ENCODE data around the gene NCAN. TPM values are rescaled to one million over a fixed set of nuclear protein-coding genes. Genes with fewer than 3 reads are reported as not detected.
"Not testable (repeated sequence)": the region's sequence is repeated elsewhere in the genome, so short reads cannot be mapped to it uniquely, and the experiment has no call there.

NCAN gene
- total RNA-seq = 161 TPM

DNA sequence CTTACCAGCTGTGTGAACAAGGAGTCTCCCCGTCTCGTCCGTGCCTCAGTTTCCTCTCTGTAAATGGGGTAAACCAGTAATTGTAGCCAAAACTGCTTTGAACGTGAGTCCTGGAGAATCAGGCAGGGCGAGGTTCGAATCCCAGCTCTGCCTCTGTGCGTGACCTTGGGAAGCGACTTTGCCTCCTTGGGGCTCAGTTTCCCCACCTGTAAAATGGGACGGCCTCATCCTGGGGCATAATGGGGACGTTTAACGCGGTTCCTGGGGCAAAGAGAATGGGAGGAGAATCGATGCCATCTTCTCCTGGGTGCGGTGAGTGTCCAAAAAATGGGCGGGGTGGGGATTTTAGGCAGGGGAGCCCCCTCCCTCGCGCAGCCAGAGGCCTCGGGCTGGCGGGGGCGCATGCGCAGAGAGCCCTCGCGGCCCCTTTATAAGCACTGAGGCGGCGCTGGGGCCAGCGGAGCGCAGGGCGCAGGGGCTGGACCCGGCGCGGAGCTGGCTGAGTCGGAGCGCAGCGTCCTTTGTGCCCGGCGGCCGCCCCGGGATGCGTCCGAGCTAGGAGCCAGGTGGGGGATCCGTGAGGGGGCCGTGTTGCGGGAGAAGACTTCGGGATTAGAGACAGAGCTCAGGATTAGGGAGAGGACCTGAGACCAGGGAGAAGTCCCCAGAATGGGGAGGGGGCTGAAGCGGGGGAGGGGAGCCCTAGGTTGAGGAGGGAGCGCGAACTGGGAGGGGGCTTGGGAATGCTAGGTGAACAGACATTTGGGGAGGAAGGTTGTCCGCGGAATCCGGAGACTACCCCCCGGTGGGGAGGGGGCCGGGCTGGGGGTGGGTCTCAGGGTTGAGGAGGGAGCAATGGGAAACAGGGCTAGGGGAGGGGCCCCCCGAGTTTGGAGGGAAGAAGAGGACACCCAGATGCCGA lies at the start of gene NCAN:
Gene NCAN, plus strand, starts transcription at position 460 of the 922 bp plus-strand sequence. CDS start 4,996 bp downstream, outside the sequence.
- DNase-seq = no peak

DNA sequence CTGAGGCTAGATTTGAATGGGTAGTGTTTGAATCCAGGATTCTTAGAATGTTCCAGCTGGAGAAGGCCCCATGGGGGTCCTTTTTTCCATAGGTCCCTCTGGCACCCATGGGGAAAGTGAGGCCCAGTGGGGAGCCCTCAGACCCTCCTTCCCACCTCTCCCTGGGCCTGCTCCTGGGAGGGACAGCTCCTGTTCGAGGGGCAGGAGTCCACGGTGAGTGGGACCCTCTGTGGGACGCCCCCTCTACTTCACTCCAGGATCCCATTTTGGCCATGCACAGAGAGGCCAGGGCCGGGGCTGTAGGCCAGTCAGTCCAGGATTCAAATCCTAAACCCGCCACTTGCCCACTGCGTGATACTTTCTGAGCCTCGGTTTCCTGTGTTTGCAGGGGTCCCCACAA lies 49.3 kb upstream of the NCAN start:
- no peak for DNase-seq

- no peak for DNase-seq
Measured at GRCh38 chr19:19165396-19165795, 46.4 kb upstream of the NCAN start.

DNA sequence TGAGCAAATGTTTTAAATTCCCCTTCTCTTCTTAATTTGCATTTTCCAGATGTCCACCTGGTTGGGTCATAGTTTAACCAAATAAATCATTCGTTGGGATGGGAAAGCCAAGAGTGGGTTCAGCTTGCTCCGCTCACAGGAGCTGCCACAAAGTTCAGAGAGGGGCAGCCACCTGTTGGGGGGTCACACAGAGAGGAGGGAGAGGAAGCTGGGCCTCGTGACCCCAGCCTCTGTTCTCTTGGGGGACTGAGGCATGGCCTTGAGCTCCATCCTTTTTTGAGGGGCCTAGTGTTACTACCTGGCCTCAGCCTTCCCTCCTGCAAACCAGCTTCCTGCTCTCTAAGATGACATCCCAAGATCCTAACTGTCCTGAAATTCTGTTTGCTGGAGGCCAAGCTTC lies 44.1 kb upstream of the NCAN start:
- no peak for DNase-seq

DNA sequence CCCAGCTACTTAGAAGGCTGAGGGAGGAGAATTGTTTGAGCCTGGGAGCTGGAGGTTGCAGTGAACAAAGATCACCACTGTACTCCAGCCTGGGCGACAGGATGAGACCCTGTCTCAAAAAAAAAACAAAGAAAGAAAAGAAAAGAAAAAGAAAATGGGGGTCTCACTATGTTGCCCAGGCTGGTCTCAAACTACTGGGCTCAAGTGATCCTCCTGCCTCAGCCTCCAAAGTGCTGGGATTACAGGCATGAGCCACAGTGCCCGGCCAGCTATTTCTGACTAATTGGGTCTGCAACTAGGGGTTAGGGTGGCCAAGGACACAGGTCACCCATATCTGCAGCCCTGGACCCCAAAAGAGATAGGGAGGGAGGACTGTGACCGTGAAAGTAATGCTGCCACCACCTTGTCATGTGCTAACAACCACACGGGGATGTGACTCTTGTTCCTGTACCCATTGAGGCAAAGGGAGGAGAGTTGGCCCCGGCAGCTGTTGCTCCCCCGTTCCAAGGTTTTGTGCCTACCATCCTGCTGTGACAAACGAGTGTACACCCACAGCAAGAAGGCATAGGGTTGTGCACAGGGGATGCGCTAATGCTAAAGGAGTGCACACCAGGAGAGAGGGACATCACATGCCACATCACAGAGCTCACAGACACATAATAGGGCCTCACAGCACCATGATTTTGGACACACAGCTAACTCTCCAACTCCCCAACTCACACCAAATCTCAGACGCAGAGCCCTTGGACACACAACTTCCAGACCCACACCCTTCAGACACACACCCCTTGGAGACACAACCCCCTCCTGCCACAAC lies 42.3 kb upstream of the NCAN start:
- no peak for DNase-seq

DNA sequence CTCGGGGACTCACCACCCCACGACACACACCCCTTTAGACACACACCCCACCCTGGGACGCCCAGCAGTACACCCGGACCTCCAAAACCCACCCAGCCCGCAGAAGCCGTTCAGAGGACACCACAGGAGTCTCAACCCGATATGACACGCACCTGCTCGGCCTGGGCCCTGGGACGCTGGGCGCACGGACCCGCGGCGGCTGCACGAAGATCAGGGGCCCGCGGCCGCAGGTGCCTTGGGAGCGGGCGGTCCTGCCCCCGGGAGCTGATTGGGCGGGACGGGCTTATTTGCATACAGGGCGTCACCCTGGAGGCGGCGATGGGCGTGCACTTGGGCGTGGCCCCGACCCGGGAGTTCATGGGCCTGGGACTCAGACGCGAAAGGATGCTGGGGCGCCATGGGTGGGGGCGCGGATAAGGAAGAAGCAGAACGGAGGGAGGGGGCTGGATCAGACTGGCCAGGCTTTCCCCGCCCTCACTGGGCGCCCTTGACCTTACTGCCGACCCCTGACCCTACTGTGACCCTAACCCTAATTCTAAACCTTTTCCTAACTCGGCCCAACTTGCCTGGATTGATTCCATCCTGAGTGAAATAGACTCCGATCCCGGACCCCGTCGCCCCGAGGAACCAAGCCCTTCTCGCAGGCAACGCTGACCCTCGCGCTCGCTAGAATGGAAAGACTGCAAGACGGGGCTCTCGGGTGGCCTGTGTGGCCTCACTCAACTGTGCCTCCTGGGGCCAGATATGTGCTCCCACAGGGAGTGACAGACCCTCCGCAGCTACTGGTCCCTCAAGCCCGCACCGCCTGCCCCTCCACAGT lies 41.5 kb upstream of the NCAN start, which contains the start of gene MEF2B:
Gene MEF2B, minus strand, starts transcription at position 211 of the 820 bp plus-strand sequence. CDS start 19,528 bp downstream, outside the sequence.
- no peak for DNase-seq

DNA sequence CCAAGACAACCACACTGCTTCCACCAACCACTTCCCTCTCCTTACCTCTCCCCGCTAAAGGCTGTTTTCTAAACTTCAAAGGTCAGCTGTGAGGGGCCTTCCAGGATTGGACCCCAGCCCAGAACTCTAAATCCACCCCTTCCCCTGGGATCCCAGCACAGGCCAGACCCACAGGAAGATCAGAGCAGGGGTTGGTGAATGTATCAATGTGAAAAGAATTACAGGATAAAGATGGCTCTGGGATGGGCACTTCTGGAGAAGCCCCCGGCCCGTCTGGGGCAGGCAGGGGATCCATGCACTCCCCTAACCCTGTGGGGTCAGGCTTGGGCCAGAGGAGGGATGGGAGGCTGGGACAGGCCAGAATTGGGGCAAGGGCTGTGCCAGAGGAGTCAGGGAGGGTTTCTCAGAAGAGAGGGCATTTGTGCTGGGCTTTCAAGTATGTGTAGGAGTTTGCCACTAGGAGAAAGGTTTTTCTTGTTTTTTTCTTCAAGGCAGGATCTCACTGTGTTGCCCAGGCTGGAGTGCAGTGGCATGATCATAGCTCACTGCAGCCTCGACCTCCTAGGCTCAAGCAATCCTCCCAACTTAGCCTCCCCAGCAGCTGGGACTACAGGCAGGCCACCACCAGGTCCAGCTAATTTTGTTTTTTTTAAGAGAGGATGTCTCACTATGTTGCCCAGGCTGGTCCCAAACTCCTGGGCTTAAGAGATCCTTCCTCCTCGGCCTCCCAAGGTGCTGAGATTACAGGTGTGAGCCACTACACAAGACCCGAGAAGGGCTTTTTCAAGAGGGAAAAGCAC lies 40.7 kb upstream of the NCAN start:
- DNase-seq = no peak

DNA sequence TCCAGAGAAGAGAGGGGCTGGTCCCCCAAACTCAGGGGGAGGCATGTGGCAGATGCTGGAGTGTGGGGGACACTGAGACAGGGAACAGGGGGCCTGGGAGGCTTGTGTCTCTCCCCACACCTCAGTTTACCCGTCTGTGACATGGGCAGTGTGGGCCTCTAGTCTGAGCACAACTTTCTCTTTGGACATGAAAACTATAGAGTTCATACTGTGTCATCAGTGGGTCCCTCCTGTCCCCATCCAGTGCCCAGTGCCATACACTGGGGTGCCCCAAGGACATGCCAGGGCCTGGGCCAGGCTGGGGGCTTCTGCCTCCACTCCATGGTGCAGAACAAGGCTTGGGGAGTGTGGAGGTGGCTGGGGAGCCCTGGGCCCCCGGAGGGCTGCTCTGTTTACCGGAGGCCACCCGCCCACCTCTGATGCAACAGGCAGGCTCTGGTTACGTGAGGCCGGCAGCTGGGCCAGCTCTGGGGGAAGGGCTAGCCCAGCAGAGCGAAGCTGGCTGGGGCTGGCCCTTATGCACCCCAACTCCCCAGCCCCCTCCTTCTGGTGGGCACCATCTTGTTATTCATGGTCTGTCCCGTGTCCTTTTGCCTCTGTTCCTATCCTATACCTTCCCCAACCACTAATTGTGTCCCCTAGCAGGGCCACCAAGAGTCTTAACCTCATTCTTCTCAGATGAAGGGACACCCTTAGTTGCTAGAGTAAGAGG lies 39.8 kb upstream of the NCAN start:
- DNase-seq = no peak

- not testable (repeated sequence) for DNase-seq
Measured at GRCh38 chr19:19173243-19173642, 38.5 kb upstream of the NCAN start.

DNA sequence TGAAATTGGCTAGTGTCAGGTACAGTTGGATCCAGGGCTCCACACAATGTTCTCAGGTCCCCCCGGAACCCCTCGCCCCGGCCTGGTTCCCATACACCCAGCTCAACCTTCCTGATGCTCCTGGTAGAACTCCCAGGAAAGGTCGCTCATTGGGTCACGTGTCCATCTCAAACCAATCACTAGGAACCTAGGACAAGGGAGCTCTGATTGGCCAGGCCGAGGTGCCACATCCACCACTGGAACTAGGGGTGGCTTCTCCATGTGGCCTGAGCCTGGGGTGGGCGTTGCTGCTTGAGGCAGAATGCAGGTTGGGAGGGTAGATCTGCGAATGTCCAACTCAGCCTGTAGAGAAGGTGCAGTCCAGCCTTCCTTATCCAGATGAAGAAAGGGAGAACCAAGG lies 34.8 kb upstream of the NCAN start:
- no peak for DNase-seq

DNA sequence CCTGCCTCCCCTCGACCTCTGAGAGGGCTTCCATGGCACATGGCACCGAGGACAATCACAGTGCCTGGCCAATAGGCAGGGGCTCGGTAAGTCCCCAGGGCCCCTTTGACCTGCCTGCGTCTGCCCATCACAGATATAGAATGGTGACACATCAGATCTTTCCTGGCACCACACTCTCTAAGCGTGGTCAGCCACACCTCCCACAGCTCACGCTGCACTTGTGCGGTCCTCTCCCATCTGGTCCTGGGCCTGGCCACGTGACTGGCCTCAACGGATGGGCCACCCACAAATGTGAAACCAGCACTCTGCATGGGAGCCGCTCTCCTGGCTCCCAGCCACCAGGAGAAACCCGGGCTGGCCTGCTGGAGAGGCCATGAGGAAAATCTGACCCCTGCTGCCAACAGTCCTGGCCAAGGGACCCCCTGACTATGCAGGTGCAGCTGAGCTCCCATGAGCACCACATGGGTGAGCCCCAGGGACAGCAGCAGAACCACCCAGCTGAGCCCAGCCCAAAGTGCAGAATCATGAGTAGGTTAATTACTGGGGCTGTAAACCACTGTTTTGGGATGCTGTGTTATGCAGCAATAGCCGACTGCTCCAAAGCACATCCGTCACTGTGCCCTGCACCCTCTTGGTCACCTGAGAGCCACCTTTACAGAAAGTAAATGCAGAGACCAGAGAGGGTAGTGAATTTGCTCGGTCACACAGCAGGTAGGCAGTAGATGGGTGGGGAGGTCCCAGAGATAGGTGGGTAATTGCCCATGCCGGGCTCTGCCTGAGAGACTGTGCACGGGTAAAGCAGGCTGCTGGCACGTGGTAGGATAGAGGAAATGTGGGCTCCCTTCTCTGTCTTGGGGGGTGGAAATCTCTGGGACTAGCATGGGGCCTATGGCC lies 32.0 kb upstream of the NCAN start:
- no peak for DNase-seq

GRCh38 chr19:19181488-19181998 lies 30.2 kb upstream of the NCAN start:
- DNase-seq = no peak

DNA sequence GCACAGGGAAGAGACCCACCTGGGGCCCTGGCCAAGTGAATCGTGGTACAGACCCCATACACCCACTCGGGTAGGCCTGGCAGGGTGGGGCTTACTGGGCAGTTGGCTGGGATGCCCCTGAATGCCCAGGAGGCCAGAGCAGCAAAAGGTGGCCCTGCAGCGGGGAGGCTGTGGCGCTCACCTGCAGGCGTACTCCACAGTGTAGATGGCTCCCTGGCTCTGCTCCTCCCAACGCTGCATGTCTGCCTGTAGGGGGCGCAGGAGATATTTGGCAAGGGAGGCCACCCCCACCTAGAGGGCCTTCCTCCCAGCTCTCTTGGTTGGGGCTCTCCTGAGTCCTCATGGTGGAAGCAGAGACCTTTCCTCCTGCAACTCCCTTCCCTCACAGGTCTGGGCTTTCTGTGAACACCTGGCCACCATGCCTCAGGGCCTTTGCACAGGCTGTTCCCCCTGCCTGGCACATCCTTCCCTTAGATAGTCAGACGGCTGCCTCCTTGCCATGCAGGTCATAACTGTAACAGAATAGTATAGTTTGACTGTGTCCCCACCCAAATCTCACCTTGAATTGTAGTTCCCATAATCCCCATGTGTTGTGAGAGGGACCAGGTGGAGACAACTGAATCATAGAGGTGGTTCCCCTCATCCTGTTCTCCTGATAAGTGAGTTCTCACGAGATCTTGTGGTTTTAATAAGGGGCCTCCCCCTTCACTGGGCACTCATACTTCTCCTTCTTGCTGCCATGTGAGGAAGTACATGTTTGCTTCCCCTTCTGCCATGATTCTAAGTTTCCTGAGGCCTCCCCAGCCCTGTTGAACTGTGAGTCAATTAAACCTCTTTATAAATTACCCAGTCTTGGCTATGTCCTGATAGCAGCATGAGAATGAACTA lies 25.7 kb upstream of the NCAN start:
- no peak for DNase-seq

- no peak for DNase-seq
Measured at GRCh38 chr19:19186742-19187141, 25.0 kb upstream of the NCAN start.

- DNase-seq = no peak
Measured at GRCh38 chr19:19191768-19192077, 20.0 kb upstream of the NCAN start.

DNA sequence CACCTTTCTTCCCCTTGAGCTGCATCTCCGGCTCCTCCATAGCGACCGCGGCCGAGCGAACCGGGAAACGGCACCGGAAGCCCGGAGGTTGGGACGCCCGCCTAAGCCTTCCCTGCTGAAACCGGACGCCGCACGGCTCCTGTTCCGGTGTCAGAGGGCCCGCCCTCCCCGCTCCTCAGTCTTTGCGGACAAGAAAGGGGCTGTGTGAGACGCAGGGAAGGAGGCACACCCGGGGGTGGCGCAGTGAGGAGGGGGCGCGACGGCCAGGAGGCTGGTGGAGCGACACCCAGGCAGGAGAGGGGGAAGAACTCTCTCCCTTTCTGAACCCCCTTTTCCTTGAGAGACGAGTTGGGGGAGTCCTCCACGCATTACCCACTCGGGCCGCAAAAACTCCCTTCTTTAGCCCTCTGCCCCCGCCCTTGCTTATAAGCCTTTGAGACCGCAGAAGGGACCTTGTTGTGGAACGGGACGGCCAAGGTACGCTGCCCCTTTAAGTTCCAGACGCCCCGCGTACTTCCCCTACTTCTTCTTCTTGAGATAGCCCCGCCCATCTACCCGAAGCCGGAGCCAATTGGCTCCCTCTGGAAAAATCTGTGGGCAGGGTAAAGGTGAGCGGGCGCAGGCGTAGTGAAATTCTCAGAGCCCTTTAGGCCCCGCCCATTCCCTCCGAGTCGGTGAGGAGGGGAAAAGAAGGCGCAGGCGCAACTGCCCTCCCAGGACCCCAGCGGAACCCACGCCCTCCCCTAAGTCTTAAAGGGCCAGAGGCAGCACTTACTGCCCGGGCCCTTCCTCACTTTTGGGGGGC lies 19.5 kb upstream of the NCAN start, which contains the start of the genes BORCS8 and RFXANK:
Gene BORCS8, minus strand, starts transcription at position 75 of the 805 bp plus-strand sequence. Its CDS starts 35 bp downstream, at position 40.
Gene RFXANK, plus strand, starts transcription at position 181 of the 805 bp plus-strand sequence. CDS start 1,689 bp downstream, outside the sequence.
- DNase-seq = peak; percentile 97

DNA sequence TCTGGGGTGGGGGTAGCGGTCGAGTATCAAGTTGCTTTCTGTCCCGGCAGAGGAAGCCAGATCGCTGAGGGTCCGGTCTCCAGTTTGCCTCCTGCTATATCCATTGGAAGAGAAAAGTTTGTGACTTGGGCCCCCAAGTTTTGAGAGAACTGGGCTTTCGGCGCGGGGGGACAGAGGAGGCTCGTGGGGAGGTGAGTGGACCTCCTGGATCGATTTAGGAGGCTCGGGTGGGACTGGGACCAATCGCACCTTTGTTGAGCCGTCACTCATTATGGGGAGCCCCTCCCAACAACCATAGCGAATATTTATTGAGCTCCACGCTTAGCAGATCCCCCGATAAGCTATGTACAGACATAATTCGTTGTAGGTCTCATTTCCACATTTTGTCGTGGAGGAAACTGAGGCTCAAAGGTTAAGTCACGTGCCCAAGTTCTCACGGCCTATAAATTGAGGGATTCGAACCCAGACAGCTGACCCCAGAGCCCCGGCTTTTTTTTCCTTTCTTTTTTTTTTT lies 18.8 kb upstream of the NCAN start:
- DNase-seq = no peak

All from occipital lobe (tissue), 2 donors.